ENCODE data around the gene SKIC3. TPM values are rescaled to one million over a fixed set of nuclear protein-coding genes. Genes with fewer than 3 reads are reported as not detected.

Gene SKIC3
- total and polyA plus RNA-seq, 2 experiments from 2014 or later = 75.1 to 111 TPM

DNA sequence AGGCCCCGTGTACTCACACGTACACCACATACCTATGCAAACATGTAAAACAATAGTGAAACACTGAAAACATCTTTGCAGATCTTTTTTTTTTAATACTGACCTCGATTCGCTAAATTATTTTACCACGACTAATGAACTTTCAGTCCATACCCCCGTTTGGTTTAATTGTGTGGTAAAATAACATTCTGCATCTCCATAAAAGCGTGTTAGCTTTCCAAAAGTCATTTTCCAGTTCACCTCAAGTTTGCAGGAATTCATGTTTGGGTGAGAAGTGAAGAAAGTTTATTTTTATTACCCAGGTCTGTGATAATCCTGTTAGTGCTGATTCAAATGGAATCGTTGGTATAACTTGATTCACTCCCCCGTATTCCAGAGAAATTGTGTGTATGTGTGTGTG, 776 bp upstream of the SKIC3 start:
- H3K27ac ChIP-seq (ENCODE audit: low read depth) = peak overlapping the region; percentile 73
- H3K36me3 Mint-ChIP-seq (ENCODE audit: low read depth) = peaks cover 8% of the 10 kb centered on the region
- peaks cover 10% of the 10 kb centered on the region; the same call in 1 of the 2 replicates for H3K4me1 ChIP-seq (ENCODE audit: insufficient read depth)
- H3K4me1 Mint-ChIP-seq = peaks cover 12% of the 10 kb centered on the region
- peaks cover 70% of the 10 kb centered on the region for H3K79me2 ChIP-seq (replicated peaks; ENCODE audit: insufficient read depth)
- TF ChIP-seq STAT1 (IDR thresholded peaks at IDR 0.05; ENCODE audit: unreplicated experiment) (no peak), ZNF331 (CRISPR knock-in tag; IDR thresholded peaks at IDR 0.05; ENCODE audit: low read depth) (no peak), ZNF114 (CRISPR knock-in tag; IDR thresholded peaks at IDR 0.05) (no peak), EZH2phosphoT487 (IDR thresholded peaks at IDR 0.05; ENCODE audit: unreplicated experiment) (no peak), EZH2 (IDR thresholded peaks at IDR 0.05; ENCODE audit: low read depth, unreplicated experiment) (no peak), NANOG (IDR thresholded peaks at IDR 0.05; ENCODE audit: borderline replicate concordance) (no peak)
- H3K36me3 ChIP-seq (ENCODE audit: insufficient read depth) = no peaks in the 10 kb centered on the region
- DNase-seq (ENCODE audit: low spot score) (no peak), ATAC-seq (no peak)
- H3K4me2 ChIP-seq = peak overlapping the region; percentile 83
- peaks cover 2% of the 10 kb centered on the region; the same call in 1 of the 2 replicates for H4K20me1 ChIP-seq (replicated peaks; ENCODE audit: insufficient read depth)
- H3K4me3 ChIP-seq = peak overlapping the region; percentile 62
- no peaks in the 10 kb centered on the region for H3K27me3 ChIP-seq (ENCODE audit: insufficient read depth)
- peak overlapping the region; percentile 95 for H3K4me3 Mint-ChIP-seq
- H3K27ac Mint-ChIP-seq = peak overlapping the region; percentile 97
- no peaks in the 10 kb centered on the region for H3K9me3 Mint-ChIP-seq
- no peaks in the 10 kb centered on the region for H3K27me3 Mint-ChIP-seq (ENCODE audit: insufficient read depth, low read depth, poor library complexity)
- no peaks in the 10 kb centered on the region for H3F3A ChIP-seq (replicated peaks; ENCODE audit: low read depth)
- no peaks in the 10 kb centered on the region for H3K9me2 ChIP-seq (ENCODE audit: insufficient read depth)
- peak overlapping the region; percentile 75; the same call in 1 of the 2 replicates for H2AFZ ChIP-seq

GRCh38 chr5:95554331-95554646, 488 bp downstream of the SKIC3 start:
- peak overlapping the region; percentile 95 for H3K4me3 Mint-ChIP-seq
- peaks cover 8% of the 10 kb centered on the region for H3K36me3 Mint-ChIP-seq (ENCODE audit: low read depth)
- no peak for DNase-seq (ENCODE audit: low spot score)
- peaks cover 80% of the 10 kb centered on the region for H3K79me2 ChIP-seq (replicated peaks; ENCODE audit: insufficient read depth)
- H4K20me1 ChIP-seq (replicated peaks; ENCODE audit: insufficient read depth) = peaks cover 4% of the 10 kb centered on the region; the same call in 1 of the 2 replicates
- ATAC-seq = no peak
- H3F3A ChIP-seq (replicated peaks; ENCODE audit: low read depth) = no peaks in the 10 kb centered on the region
- no peaks in the 10 kb centered on the region for H3K9me2 ChIP-seq (ENCODE audit: insufficient read depth)
- peak overlapping the region; percentile 83 for H3K4me2 ChIP-seq
- H3K9me3 Mint-ChIP-seq = no peaks in the 10 kb centered on the region
- H3K27ac Mint-ChIP-seq = peak overlapping the region; percentile 97
- H3K36me3 ChIP-seq (ENCODE audit: insufficient read depth) = peaks cover 5% of the 10 kb centered on the region; the same call in 1 of the 2 replicates
- peaks cover 12% of the 10 kb centered on the region for H3K4me1 Mint-ChIP-seq
- H3K27ac ChIP-seq (ENCODE audit: low read depth) = peak overlapping the region; percentile 5; the same call in 1 of the 2 replicates
- H3K27me3 Mint-ChIP-seq (ENCODE audit: insufficient read depth, low read depth, poor library complexity) = no peaks in the 10 kb centered on the region
- no peaks in the 10 kb centered on the region for H3K27me3 ChIP-seq (ENCODE audit: insufficient read depth)
- no peak overlapping the region for H2AFZ ChIP-seq
- H3K4me3 ChIP-seq = peak overlapping the region; percentile 62
- TF ChIP-seq CREB1 (CRISPR knock-in tag; IDR thresholded peaks at IDR 0.05; ENCODE audit: low read depth) = no peak
- no peak for TF ChIP-seq POLR2AphosphoS5 (IDR thresholded peaks at IDR 0.05; ENCODE audit: low read depth)
- no peak for TF ChIP-seq EZH2phosphoT487 (IDR thresholded peaks at IDR 0.05; ENCODE audit: unreplicated experiment)
- TF ChIP-seq ZNF114 (CRISPR knock-in tag; IDR thresholded peaks at IDR 0.05) = no peak
- peaks cover 10% of the 10 kb centered on the region; the same call in 1 of the 2 replicates for H3K4me1 ChIP-seq (ENCODE audit: insufficient read depth)

DNA sequence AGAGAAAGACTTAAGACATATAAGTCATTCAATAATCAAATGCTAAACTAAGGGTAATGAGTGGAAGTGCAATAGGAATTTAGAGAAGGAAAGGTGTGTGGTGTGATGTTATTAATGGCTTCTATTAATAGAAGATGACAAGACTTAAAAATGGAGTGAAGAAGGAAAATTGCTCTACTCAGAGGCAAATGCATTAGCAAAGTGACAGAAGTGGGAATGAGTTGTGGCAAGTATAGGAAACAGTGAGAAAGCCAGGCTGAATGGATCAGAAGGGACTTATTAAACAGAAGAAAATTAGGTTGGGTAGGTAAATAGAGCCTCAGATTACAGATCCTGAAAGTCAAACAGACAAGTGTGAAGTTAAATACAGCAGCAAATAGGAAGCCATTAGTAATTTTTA, 5.7 kb downstream of the SKIC3 start:
- Histone ChIP-seq H3K4me3 (no peak overlapping the region), H4K20me1 (replicated peaks; ENCODE audit: insufficient read depth) (peaks cover 11% of the 10 kb centered on the region; the same call in 1 of the 2 replicates), H3F3A (replicated peaks; ENCODE audit: low read depth) (no peaks in the 10 kb centered on the region), H3K4me1 (ENCODE audit: insufficient read depth) (peaks cover 3% of the 10 kb centered on the region; the same call in 1 of the 2 replicates), H3K4me2 (no peak overlapping the region), H3K27me3 (ENCODE audit: insufficient read depth) (no peaks in the 10 kb centered on the region), H3K9me2 (ENCODE audit: insufficient read depth) (no peaks in the 10 kb centered on the region), H3K79me2 (replicated peaks; ENCODE audit: insufficient read depth) (peaks cover 53% of the 10 kb centered on the region), H3K27ac (ENCODE audit: low read depth) (no peak overlapping the region), H2AFZ (no peak overlapping the region), H3K36me3 (ENCODE audit: insufficient read depth) (peaks cover 24% of the 10 kb centered on the region; the same call in 1 of the 2 replicates)
- H3K27ac Mint-ChIP-seq = no peak overlapping the region
- H3K4me3 Mint-ChIP-seq = no peak overlapping the region
- no peaks in the 10 kb centered on the region for H3K27me3 Mint-ChIP-seq (ENCODE audit: insufficient read depth, low read depth, poor library complexity)
- no peaks in the 10 kb centered on the region for H3K9me3 Mint-ChIP-seq
- H3K4me1 Mint-ChIP-seq = peaks cover 3% of the 10 kb centered on the region; the same call in 2 of the 3 replicates
- no peak for DNase-seq (ENCODE audit: low spot score)
- peaks cover 16% of the 10 kb centered on the region for H3K36me3 Mint-ChIP-seq (ENCODE audit: low read depth)
- ATAC-seq = no peak
- no peak for TF ChIP-seq EZH2phosphoT487 (IDR thresholded peaks at IDR 0.05; ENCODE audit: unreplicated experiment)
- no peak for TF ChIP-seq STAT1 (IDR thresholded peaks at IDR 0.05; ENCODE audit: unreplicated experiment)
- TF ChIP-seq ZNF331 (CRISPR knock-in tag; IDR thresholded peaks at IDR 0.05; ENCODE audit: low read depth) = no peak
- no peak for TF ChIP-seq POLR2AphosphoS5 (IDR thresholded peaks at IDR 0.05; ENCODE audit: low read depth)
- TF ChIP-seq NANOG (IDR thresholded peaks at IDR 0.05; ENCODE audit: borderline replicate concordance) = no peak
- TF ChIP-seq ZNF114 (CRISPR knock-in tag; IDR thresholded peaks at IDR 0.05) = no peak
- TF ChIP-seq EZH2 (IDR thresholded peaks at IDR 0.05; ENCODE audit: low read depth, unreplicated experiment) = no peak
- no peak for TF ChIP-seq CTCF (conservative IDR thresholded peaks at IDR 0.05; ENCODE audit: low read depth in 2 of 2)
- TF ChIP-seq REST (IDR thresholded peaks at IDR 0.05; ENCODE audit: unreplicated experiment) = no peak
- no peak for TF ChIP-seq CREB1 (CRISPR knock-in tag; IDR thresholded peaks at IDR 0.05; ENCODE audit: low read depth)
- no peak for TF ChIP-seq JUNB (IDR thresholded peaks at IDR 0.05; ENCODE audit: unreplicated experiment)

Data from GM23338 (cell line).